Right lobe of liver (tissue), 6 donors: ENCODE measurements around the gene CALML6. TPM values are rescaled to one million over a fixed set of nuclear protein-coding genes. Genes with fewer than 3 reads are reported as not detected.

Experiments
- ATAC-seq, 4 donors: fragments of 200-7000 bp; cut with Tn5 transposase; one replicate each; pipeline ENCODE4 v1.9.1; 2020; ENCODE audit warnings: mild to moderate bottlenecking in 4 of 4, moderate library complexity in 4 of 4
- DNase-seq, 3 donors: peaks; one replicate each; pipeline ENCODE4 v3.0.0-alpha.2; 2020
- H3K27ac ChIP-seq, 3 donors: fragments of 200-600 bp; one replicate each; pipeline ENCODE4 v1.8.0; 2022
- H3K27me3 ChIP-seq, 2 donors: fragments of 200-600 bp; one replicate each; pipeline ENCODE4 v1.8.0; 2022
- H3K36me3 ChIP-seq, 4 donors: fragments of 200-600 bp; sonication (generic) in 1 of 4; one replicate each; pipeline versions ENCODE4 v1.5.1 to v1.8.0; 2017 to 2022; ENCODE audit warnings: control low read depth in 1 of 4
- H3K4me1 ChIP-seq, 4 donors: fragments of 200-600 bp; sonication (generic) in 1 of 4; one replicate each; pipeline versions ENCODE4 v1.5.1 to v1.8.0; 2017 to 2022; ENCODE audit warnings: control low read depth in 1 of 4
- H3K4me3 ChIP-seq, 3 donors: fragments of 200-600 bp; one replicate each; pipeline ENCODE4 v1.8.0; 2022
- H3K9me3 ChIP-seq, 4 donors: fragments of 200-600 bp; sonication (generic) in 1 of 4; one replicate each; pipeline versions ENCODE4 v1.5.1 to v1.8.0; 2017 to 2022; ENCODE audit warnings: control low read depth in 1 of 4
- CTCF ChIP-seq, 4 donors: fragments of 200-600 bp in 3 of 4; fragments of 450-650 bp in 1 of 4; IDR thresholded peaks; one replicate each; pipeline versions ENCODE4 v1.5.1 to v1.8.0; 2016 to 2022; ENCODE audit warnings: antibody characterized with exemption in 4 of 4, mild to moderate bottlenecking in 2 of 4
- POLR2A ChIP-seq: fragments of 450-650 bp; IDR thresholded peaks from one replicate; pipeline ENCODE4 v1.6.1; 2017; ENCODE audit warnings: antibody characterized with exemption, mild to moderate bottlenecking
- WGBS: methylation state at CpG from one replicate; pipeline ENCODE4 v1.1.6; 2018; ENCODE audit warnings: low coverage, low lambda C conversion rate; ENCODE audit not compliant: insufficient coverage; ENCODE audit errors: missing lambda C conversion rate; 5-methylcytosine and 5-hydroxymethylcytosine counted together
- intact Hi-C, 2 donors: fragments of 100-400 bp; cut with DNase I; formaldehyde crosslinking; loops; one replicate each; pipeline versions ENCODE4 v1.11.2 to v1.14.1; 2022
- total RNA-seq, 6 experiments: library from RNA; depleted of rRNA in 2 of 6; stranded (reverse); fragments of >200 nt in 2 of 6; fragmentation: NEBNext Ultra II Directional in 3 of 6; extraction: Animal tissue kit (Norgen Biotek cat#: 25700) in 3 of 6; gene quantifications; one replicate each; pipeline versions ENCODE4 v1.1.0 to v1.2.4, GENCODE V29; 2016 to 2023
- donor health status: DM: no; HTN: yes; CAD: no.
- donor health status: DM: no; HTN: no; CAD: no.
- donor health status: DM: no; HTN: no; CAD: no.
- donor health status: DM: no; HTN: yes; CAD: no.
- donor health status: DM: no; HTN: yes; CAD: no.

The CALML6 gene
- total RNA-seq, 6 experiments from 2014 or later, result 0.44 to 1.4 (median 0.58) TPM; not detected in 2

- no peak overlapping the region for H3K27ac ChIP-seq
- no peaks in the 10 kb centered on the region for H3K27me3 ChIP-seq
- H3K9me3 ChIP-seq, result no peaks in the 10 kb centered on the region
- ATAC-seq (no peak), DNase-seq (peak in 2 of 3 donors; percentile 54 to 56)
- TF ChIP-seq POLR2A (no peak), CTCF (IDR thresholded peaks at IDR 0.05) (no peak)
- 88% methylated on average over 12 of the region's 19 CpGs for WGBS
- no peaks in the 10 kb centered on the region for H3K36me3 ChIP-seq
- intact Hi-C loops, result no loop called here
- peaks cover 0 to 10% (median 5%) of the 10 kb centered on the region in 4 donors for H3K4me1 ChIP-seq
- H3K4me3 ChIP-seq, result no peak overlapping the region
These were observed 1.8 kb downstream of the CALML6 start for GRCh38 chr1:1916851-1917251.

GRCh38 chr1:1917304-1917976 is 2.4 kb downstream of the CALML6 start:
- DNase-seq, result peak in 2 of 3 donors; percentile 49 to 58
- Histone ChIP-seq H3K27me3 (no peaks in the 10 kb centered on the region), H3K36me3 (no peaks in the 10 kb centered on the region), H3K27ac (no peak overlapping the region), H3K9me3 (no peaks in the 10 kb centered on the region), H3K4me1 (peaks cover 0 to 11% (median 5%) of the 10 kb centered on the region in 4 donors), H3K4me3 (no peak overlapping the region)
- 96% methylated on average over 5 of the region's 14 CpGs for WGBS
- ATAC-seq, result no peak
- TF ChIP-seq CTCF (IDR thresholded peaks at IDR 0.05) (no peak), POLR2A (no peak)
- intact Hi-C loops, result no loop called here

GRCh38 chr1:1917995-1918900 is 3.2 kb downstream of the CALML6 start:
- H3K4me1 ChIP-seq, result peaks cover 0 to 19% (median 8%) of the 10 kb centered on the region in 4 donors
- WGBS, result 33% methylated on average over 4 of the region's 46 CpGs
- DNase-seq, result peak in 2 of 3 donors; percentile 54 to 57

GRCh38 chr1:1918901-1919303 is 3.8 kb downstream of the CALML6 start, which contains the start of gene TMEM52:
TMEM52 (minus strand) TSS chr1:1919279; CDS start chr1:1919265, 14 bp downstream.
- Histone ChIP-seq H3K4me1 (peaks cover 0 to 23% (median 10%) of the 10 kb centered on the region in 4 donors), H3K9me3 (no peaks in the 10 kb centered on the region), H3K27ac (no peak within 1 kb of the TSS), H3K4me3 (peak within 1 kb of the TSS; percentile 58 to 63 (median 61)), H3K27me3 (no peaks in the 10 kb centered on the region), H3K36me3 (no peaks in the 10 kb centered on the region)
- 0% methylated on average over 3 of the region's 44 CpGs for WGBS
- DNase-seq, result no peak
- peak in 2 of 4 donors; percentile 8 to 14 for TF ChIP-seq CTCF (IDR thresholded peaks at IDR 0.05)
- peak; percentile 84 for TF ChIP-seq POLR2A
- intact Hi-C loops, result no loop called here
- ATAC-seq, result peak in 2 of 4 donors; percentile 23 to 29

More at GRCh38 chr1:1917995-1918900, 3.2 kb downstream of the CALML6 start:
- Histone ChIP-seq H3K36me3 (no peaks in the 10 kb centered on the region), H3K27me3 (no peaks in the 10 kb centered on the region), H3K27ac (no peak overlapping the region), H3K4me3 (peak overlapping the region; percentile 58 to 63 (median 61)), H3K9me3 (no peaks in the 10 kb centered on the region)
- TF ChIP-seq CTCF (IDR thresholded peaks at IDR 0.05), result no peak
- TF ChIP-seq POLR2A, result no peak
- no peak for ATAC-seq
- intact Hi-C loops, result no loop called here
